Frontal cortex (tissue), 4 donors: ENCODE data around the gene KLHDC8A. TPM values are rescaled to one million over a fixed set of nuclear protein-coding genes. Genes with fewer than 3 reads are reported as not detected.
"Not testable (repeated sequence)": the region's sequence is repeated elsewhere in the genome, so short reads cannot be mapped to it uniquely, and the experiment has no call there.

Source experiments
- DNase-seq, 2 donors: peaks; one replicate each; pipeline ENCODE4 v3.0.0; 2012; ENCODE audit warnings: low spot score in 2 of 2
- FAIRE-seq: peaks from 2 replicates; lab custom pipeline; 2012; peaks lifted over from hg19 to GRCh38; lab: Jason Lieb, UNC
- total RNA-seq: library from RNA; depleted of rRNA; stranded (reverse); fragments of >200 nt; gene quantifications from one replicate; pipeline ENCODE4 v1.2.3, GENCODE V29; 2014
- donor health status: control.
- donor health status: control.
- donor health status: control.

Gene KLHDC8A, protein sequence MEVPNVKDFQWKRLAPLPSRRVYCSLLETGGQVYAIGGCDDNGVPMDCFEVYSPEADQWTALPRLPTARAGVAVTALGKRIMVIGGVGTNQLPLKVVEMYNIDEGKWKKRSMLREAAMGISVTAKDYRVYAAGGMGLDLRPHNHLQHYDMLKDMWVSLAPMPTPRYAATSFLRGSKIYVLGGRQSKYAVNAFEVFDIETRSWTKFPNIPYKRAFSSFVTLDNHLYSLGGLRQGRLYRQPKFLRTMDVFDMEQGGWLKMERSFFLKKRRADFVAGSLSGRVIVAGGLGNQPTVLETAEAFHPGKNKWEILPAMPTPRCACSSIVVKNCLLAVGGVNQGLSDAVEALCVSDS
- 16.7 TPM for total RNA-seq

DNA sequence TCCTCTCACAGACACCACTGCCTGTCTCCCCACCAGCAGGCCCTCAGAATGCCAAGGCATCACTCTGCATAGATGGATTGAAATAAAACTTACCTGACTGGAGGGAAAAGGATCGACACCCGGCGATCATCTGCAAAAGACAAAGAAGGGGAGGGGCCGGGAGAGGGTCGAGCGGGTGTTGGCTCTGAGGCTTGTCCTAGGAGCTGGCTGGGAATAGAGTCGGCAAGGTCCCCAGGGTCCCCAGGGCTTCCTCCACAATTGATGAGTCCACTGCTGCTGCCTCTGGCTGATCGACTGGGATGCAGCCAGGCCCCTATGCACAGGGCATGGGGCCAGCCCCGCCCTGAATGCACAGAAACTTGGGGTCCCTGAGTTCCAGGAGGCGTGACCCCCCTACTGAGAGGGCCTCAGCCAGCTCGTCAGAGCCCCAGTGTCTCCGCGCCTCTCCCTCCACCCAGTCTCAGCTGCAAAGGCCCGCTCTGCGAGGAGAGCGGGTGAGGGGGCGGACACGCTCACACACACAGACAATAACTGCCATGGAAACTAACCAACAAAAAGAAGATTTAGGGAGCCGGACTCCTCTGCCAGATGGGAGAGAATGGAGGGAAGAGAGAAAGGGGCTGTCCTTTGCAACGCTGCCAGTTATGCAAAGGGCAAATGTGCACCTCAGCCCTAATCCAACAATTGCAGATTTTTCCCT, at the start of gene KLHDC8A:
Gene KLHDC8A (minus strand): TSS at position 483 of the 700 bp plus-strand sequence. CDS start 13,318 bp downstream, outside the sequence.
- FAIRE-seq (no peak), DNase-seq (no peak)

DNA sequence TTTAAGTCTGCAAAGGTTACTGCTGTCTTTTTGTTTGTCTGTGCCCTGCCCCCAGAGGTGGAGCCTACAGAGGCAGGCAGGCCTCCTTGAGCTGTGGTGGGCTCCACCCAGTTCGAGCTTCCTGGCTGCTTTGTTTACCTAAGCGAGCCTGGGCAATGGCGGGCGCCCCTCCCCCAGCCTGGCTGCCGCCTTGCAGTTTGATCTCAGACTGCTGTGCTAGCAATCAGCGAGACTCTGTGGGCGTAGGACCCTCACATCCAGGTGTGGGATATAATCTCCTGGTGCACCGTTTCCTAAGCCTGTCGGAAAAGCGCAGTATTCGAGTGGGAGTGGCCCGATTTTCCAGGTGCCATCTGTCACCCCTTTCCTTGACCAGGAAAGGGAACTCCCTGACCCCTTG, 49.5 kb upstream of the KLHDC8A start:
- not testable (repeated sequence) for FAIRE-seq, DNase-seq

DNA sequence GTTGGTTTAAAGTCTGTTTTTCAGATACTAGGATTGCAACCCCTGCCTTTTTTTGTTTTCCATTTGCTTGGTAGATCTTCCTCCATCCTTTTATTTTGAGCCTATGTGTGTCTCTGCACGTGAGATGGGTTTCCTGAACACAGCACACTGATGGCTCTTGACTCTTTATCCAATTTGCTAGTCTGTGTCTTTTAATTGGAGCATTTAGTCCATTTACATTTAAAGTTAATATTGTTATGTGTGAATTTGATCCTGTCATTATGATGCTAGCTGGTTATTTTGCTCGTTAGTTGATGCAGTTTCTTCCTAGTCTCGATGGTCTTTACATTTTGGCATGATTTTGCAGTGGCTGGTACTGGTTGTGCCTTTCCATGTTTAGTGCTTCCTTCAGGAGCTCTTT, 47.8 kb upstream of the KLHDC8A start:
- not testable (repeated sequence) for FAIRE-seq, DNase-seq

DNA sequence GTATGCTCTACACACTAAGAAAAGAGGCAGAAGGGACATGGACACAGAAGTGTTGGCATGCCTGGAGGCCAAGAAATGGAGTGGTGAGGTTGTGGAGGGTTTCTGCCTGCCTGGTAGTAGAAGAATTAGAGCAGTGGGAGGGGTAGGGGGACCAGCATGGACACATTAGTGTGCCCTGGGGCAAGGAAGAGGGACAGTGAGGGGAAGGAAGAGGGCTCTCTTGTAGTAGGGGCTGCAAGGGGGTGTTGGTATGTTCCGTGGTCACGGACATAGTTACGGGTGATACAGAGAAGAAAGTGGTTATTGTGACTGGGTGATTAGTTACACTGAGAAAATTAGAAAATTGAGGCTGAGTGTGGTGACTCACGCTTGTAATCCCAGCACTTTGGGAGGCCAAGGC, 41.9 kb upstream of the KLHDC8A start:
- FAIRE-seq (no peak), DNase-seq (no peak)

DNA sequence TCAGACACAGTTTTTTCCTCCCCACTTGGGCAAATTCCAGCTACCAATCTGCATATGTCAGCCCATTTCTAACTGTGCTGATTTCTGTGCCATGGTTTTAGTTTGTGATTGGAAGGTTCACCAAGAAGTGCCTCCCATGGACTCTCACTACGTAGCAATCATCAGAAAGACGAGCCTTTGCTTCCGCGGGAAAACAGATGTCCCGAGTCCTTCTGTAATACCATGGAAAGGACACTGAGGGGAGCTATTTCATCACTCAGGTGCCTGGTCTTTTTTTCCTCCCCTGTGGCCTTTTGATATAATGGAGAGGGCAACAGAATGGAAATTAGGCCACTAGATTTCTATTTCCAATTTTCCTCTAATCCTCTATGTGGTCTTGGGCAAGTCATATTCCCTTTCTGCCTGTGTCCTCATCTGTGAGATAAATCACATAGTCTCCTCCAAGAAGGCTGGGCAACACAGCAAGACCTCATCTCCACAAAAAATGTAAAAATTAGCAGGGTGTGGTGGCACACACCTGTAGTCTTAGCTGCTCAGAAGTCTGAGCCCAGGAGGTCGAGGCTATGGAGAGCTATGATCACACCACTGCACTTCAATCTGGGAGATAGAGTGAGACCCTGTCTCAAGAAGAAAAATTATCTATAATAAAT, 40.4 kb upstream of the KLHDC8A start:
- DNase-seq: peak; percentile 34 to 40
- no peak for FAIRE-seq

DNA sequence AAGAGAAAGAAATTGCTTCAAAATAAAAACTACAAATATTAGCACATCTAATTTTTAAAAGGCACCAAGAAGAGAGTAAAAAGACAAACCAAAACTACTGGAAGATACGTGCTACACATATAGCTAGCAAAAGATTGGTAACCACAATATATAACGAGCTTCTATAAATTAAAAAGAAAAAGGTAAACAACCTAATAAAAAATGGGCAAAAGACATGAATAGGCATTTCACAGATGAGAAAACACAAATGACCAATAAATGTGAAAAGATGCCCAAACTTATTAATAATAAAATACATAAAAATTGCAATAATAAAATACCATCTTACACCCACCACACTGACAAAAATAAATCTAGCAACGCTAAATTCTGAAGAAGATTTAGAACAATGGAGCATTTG, 38.9 kb upstream of the KLHDC8A start:
- DNase-seq (no peak), FAIRE-seq (no peak)

DNA sequence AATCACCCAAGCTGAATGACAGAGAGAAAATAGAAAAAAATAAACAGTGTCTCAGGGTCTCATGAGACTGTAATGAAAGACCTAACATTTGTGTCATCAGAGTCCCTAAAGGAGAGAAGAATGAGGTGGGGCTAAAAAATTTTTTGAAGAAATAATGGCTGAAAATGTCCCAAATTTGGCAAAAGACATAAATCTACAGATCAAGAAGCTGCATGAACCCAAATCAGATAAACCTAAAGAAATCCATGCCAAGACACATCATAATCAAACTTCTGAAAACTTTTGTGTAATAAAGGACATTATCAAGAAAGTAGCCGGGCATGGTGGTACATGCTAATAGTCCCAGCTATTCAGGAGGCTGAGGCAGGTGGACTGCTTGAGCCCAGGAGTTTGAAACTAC, 35.9 kb upstream of the KLHDC8A start:
- DNase-seq: no peak
- no peak for FAIRE-seq

DNA sequence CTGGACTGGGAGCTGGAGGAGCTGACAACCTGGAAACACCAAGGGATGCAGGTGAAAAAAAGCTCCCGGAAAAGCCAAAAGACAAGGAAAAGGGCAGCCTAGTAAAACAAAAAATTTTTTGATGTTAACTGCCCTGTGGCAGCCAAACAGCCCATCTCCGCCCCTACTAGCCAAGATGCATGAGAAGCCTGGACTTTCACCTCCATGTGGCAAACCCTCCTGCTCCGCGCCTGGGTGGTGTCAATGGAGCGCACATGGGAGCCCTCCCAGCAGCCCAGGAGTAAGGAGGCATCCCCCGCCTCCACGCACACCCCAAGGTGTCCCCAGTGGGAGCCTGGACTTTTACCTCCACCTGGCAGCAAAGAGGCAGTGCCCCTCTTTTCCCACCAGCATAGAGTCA, 34.7 kb upstream of the KLHDC8A start:
- DNase-seq (no peak), FAIRE-seq (no peak)

DNA sequence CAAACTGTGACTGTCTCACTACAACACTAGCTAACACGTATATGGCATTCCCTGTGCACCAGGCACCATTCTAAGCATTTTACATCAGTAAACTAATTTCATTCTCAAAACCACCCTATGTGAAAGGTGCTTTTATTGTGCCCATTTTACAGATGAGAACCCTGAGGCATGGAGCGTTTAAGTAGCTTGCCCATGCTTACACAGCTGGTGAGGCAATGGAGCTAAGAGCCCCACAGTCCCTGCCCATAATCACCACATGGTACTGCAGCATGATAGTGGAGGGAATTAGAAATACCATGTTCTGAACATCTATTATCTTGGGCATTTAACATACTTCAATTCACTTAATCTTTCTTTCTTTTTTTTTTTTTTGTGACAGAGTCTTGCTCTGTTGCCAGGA, 31.1 kb upstream of the KLHDC8A start:
- no peak for DNase-seq
- no peak for FAIRE-seq

DNA sequence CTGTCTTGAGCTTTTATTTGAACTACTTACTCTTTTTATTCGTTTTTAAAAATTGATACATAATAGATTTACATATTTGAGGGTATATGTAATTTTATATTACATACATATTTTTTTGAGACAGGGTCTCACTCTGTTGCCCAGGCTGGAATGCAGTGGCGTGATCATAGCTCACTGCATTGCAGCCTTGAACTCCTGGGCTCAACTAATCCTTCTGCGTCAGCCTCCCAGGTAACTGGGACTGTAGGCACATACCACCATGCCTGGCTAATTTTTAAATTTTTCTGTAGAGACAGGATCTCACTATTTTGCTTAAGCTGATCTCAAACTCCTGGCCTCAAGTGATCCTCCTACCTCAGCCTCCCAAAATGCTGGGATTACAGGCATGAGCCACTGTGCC, 26.3 kb upstream of the KLHDC8A start:
- not testable (repeated sequence) for DNase-seq

DNA sequence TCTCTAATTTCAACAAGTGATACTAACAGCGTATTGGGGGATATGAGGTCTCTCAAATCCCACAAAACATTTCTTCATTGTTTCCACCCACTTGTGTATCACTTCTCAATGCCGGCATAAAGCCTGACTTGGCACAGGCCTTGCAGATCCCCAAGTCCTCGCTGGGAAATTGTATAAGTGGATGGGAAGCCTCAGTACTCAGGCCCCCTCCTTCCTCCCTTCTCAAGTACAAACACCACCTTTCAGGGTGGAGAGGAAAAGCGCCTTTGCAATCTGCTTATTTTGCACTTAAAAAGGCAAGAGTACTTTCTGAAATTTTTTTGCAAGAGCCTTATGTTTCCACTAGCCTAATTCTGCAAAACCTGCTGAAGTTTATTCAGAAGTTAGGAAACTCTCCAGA, 25.8 kb upstream of the KLHDC8A start:
- FAIRE-seq (no peak), DNase-seq (no peak)

More for the DNA sequence above, 26.3 kb upstream of the KLHDC8A start:
- not testable (repeated sequence) for FAIRE-seq

DNA sequence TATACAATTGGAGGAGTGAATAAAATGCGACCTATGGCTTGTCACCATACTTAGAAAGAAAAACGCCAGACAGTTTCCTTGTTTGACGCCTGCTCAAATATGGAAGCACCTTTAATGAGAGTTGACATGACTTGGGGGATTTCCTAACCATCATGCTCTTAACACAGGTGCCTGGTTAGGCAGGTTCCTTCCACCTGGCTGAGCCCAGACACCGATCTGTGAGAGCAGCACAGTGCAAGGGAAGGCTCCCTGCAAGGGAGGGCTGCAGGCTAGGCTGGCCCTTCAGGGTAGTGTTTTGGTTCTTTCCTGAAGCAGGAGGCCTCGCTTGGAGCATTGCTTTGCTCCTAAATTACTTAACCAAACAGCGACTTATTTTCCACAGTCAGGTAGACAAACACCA, 24.6 kb upstream of the KLHDC8A start:
- FAIRE-seq (no peak), DNase-seq (no peak)

DNA sequence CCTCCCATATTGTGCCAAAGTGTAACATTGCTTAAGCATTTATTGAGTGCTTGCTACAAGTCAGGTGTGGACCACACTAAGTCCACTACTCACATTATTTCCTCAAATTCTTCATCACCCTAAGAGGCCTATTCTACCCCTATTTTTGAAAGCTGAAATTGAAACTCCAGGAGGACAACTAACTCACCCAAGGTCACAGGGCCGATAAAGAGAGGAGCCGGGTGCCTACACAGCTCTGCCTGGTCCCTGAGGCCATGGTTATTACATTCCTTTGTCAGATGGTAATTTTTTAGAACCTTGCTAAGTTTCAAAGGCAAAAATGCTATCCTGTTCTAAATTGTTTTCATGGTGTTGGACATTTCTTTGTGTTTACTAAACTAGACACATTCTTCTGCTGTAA, 24.2 kb upstream of the KLHDC8A start:
- FAIRE-seq: no peak
- DNase-seq: no peak

DNA sequence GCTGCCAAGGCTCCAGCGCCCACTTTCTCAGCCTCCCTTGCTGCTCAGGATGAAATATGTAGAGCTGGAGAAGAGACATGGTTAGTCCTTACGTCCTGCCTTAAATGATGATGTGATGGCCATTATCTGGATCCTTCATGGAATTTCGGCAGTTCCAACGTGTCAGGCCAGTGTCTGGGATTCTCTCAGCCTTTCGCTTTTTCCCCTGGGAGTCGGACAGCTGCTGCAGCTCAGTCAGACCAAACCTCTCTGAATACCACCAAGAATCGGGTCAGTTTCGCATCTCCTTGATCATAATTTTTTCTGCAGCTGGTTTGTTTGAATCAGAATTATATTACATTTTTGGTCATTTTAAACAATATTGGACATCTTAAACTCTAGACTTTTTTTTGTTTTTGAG, 22.3 kb upstream of the KLHDC8A start:
- FAIRE-seq (no peak), DNase-seq (no peak)

DNA sequence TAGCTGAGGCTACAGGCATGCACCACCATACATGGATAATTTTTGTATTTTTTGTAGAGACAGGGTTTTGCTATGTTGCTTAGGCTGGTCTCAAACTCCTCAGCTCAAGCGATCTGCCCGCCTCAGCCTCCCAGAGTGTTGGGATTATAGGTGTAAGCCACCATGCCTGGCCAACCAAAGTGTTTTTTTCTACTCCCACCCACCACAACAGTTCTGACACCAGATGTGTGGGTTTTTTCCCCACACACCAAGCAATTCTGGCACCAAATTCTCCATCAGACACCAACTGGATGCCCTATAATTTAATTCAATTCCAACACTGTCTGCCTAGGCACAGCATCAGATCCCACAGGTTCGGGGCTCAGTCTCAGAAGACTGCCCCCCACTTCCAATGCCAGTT, 20.6 kb upstream of the KLHDC8A start:
- FAIRE-seq (no peak), DNase-seq (no peak)

DNA sequence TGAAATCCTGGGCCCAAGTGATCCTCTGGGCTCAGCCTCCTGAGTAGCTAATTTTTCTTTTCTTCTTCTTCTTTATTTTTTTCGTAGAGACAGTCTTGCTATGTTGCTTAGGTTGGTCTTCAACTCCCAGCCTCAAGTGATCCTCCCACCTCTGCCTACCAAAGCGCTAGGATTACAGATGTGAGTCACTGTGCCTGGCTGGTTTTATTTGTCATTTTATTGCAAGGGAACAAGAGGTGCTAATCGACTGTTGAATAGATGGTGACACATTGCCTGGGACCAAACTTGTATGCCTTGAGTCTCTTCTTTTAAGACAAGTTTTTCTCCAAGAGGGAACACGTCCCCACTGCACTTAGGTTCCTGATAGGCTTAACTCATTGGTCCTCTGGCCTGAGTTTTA, 20.0 kb upstream of the KLHDC8A start:
- FAIRE-seq: no peak
- no peak for DNase-seq

DNA sequence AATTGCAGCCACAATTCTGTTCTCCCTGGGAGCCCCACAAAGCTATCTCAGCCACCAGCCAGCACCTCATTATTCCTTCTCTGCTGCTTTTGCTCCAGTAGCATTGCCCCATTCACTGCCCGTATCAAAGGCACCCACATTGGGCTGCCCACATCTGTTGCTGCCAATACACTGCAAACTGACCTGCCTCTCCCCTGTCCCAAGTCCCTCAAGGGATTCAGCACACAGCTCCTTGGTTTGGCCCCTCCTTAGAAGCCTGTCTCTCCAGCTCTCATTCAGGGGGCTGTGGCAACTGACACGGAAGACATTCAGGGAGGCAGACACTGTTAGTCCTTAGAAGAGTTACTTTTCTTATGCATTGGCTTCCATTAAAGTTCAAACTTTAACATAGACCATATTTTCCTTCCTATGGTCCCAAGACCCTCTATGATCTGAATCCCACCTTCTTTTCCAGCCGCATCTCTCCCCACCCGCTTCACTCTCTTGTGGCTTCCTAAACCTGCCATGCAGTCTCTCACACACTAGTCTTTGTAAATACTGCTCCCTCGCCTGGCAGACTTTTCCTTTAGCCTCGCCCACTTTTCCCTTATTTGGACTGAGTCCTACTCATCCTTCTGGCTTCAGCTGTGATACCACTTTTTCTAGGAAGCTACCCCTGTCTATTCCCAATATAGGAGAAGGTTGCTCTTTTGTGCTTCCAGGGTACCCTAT, 19.3 kb upstream of the KLHDC8A start:
- FAIRE-seq: no peak

DNA sequence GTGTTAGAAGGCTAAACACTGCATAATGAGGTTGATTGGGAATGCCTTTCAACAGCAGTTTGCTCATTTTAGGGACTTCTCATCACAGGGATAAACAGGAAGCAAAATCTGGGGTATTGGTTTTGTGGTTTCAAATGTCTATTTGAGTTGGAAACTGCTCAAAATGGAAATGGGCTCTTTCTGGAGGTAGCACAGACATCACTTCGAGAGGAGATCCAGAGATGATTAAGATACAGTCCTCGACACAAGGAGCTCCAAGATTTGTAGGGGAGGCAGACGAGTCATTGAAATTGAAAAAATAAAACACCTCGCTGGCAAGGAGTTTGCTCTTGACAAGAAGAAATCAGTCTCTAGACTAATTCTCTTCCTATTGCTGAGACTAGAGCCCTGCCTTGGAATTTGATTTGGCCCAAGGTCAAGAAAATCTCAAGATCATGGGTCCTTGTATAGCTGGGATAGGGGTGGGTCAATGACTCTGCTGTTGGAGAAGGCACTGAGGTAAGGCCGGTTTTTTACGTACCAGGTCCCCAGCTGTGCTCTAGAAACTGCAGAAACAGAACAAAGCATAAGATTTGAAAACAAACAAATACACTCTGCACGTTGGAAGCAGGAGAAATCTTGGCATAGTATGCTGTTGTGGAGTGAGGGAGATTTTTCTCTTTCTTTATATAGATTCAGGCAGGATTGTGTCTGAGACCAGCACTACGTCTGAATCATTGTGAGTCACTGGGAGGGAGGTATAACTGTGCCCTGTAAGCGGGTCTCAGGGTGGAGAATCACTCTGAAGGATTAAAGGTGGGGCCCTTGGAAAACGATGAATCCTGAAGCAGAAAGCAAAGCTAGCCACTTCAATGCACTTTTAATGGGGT, 17.7 kb upstream of the KLHDC8A start:
- DNase-seq (no peak), FAIRE-seq (no peak)

More for the DNA sequence above, 19.3 kb upstream of the KLHDC8A start:
- DNase-seq: peak in 1 of 2 donors; percentile 41

DNA sequence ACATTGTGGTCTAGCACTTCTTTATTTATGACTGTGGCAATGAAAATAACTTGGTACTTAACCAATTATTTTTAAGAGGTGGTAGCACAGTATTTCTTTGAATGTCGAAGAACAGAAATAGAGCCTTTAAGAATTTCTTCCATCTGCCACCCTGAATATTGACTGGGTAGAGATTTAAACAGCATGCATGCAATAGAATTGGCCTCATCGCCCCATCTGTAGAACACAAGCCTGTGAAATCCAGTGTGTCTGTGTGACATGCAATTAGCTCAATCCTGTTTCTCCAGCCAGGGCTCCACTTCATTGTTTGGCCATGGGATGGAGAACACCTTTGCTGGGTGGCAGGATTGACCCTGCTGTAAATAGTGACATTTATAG, 17.1 kb upstream of the KLHDC8A start:
- no peak for DNase-seq
- FAIRE-seq: no peak
